Keratinocyte (primary cell): ENCODE results near the gene CYLC2.

Experiments
- CTCF ChIP-seq, 3 experiments: IDR thresholded peaks in 1 of 3; conservative IDR thresholded peaks in 1 of 3; optimal IDR thresholded peaks in 1 of 3; 2 replicates in 2 of 3; 3 replicates in 1 of 3; pipeline versions ENCODE3 to v1.5.1; 2011; ENCODE audit warnings: low read length in 3 of 3, mild to moderate bottlenecking in 3 of 3, moderate library complexity in 2 of 3, control low read depth in 1 of 3, inconsistent platforms in 1 of 3; ENCODE audit not compliant: insufficient read depth in 2 of 3; ENCODE audit errors: extremely low read depth in 1 of 3
- EZH2 ChIP-seq: IDR thresholded peaks from one replicate; pipeline ENCODE4 v1.6.1; 2012; ENCODE audit warnings: inconsistent platforms, mild to moderate bottlenecking, low read length, moderate library complexity

- TF ChIP-seq CTCF (optimal IDR thresholded peaks at IDR 0.05 in 1 of 3, IDR thresholded peaks at IDR 0.05 in 1 of 3, conservative IDR thresholded peaks at IDR 0.05 in 1 of 3; ENCODE audit: extremely low read depth in 1 of 3, insufficient read depth in 2 of 3, low read length in 3 of 3) (no peak), EZH2 (no peak)
Measured at GRCh38 chr9:103037508-103038477, 42.7 kb downstream of the CYLC2 start.
